NCI-H2227 (cell line): ENCODE data around the gene SOX2.

Experiments used
- DNase-seq: peaks from one replicate; lab custom pipeline; 2025; ENCODE audit not compliant: unreplicated experiment; lab: John Stamatoyannopoulos, UW

The SOX2 gene

GRCh38 chr3:181722766-181723425, 11.2 kb downstream of the SOX2 start:
- DNase-seq = no peak

- DNase-seq = no peak
Measured at GRCh38 chr3:181723625-181724191, 12.0 kb downstream of the SOX2 start.

- DNase-seq = no peak
Measured at GRCh38 chr3:181724192-181724965, 12.7 kb downstream of the SOX2 start.

GRCh38 chr3:181725131-181725731, 13.5 kb downstream of the SOX2 start:
- DNase-seq = no peak

DNA sequence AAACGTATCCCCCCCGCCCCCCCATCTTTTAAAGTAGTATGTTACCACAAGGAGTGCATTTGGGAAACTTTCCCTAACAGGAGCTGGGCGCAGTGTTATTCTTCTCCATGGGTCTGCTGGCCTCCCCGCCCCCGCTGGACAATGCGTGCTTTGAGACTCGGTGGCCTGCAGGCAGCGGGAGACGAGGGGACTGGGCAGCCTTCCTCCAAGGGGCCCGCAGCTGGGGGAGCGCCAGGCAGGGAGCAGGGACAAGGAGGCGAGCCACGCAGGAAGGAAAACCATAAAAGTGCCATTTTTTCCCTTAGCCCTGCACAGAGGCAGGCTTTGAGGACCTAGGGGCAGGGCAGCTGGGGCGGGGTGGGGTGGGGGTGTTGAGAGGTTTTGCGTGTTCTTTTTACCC, 14.1 kb downstream of the SOX2 start:
- DNase-seq = no peak

GRCh38 chr3:181726351-181727330, 14.9 kb downstream of the SOX2 start:
- peak; percentile 32 for DNase-seq

DNA sequence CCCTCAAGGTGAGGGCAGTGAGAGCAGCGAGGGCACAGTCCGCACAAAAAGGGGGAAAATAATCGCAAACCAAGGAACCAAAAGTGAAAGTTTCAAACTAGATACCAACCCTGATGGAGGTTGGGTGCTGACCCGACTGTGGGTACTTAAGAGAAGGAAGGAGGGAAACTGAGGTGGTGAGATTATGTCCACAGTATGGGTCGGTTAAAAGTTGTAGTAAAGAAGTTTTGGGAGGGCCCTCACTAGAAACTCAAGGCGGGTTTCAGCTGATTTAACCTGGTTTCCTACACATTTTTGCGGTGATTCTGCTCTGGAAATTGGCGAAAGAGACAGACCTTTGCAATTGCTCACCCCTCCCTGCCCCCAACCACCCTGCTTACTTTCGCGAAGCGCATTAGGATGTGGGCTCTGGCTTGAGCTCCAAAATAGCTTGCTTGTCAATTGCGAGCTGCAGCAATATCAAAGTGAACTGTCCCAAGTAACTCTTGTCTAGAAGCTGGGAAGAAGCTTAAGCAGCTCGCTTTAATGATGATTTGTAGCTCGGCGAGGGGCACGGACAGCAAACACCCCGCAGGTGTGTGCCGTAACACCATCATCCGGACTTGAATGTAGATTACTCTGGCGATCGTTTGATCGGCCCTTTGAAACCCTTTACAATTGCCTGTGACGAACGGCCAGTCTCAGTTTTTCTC, 15.8 kb downstream of the SOX2 start:
- no peak for DNase-seq

DNA sequence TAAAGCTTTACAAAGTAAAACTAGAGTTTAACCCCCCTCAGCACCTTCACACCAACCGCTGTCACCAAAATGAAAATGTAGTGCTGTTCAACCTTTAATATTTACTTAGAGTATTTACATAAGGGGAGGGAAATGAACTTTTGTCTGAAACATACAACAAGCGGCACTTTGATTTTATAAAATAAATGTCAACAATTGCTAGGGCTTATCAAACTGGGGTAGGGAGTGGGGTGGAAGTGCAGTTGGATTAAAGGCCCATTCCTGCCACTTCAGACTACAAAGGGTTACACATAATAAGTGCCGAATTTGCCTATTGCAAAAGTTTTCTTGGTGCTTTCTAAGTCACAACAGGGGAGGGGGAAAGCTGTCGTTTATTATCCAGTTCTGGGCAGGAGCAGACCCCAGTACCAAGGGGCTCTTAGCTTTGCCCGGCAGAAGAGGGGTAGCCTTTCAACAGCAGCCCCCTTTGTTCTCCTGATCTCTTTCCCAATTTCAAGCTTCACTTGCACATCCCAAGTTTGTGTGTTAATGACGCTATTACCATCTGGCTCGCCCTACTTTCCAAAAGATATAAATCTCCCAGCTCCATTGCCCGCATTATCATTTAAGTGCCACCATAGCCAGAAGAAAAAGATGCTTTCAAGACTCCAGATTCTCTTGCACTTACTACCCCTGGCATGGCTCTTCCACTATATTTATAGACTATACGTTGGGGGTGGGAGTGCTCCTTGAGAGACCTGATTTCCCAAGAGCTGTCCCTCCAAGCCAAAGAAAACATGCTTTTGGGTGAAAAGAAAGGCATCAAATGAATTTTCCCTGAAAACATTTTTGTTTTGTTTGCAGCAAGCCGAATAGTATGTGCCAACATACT, 17.0 kb downstream of the SOX2 start:
- no peak for DNase-seq

DNA sequence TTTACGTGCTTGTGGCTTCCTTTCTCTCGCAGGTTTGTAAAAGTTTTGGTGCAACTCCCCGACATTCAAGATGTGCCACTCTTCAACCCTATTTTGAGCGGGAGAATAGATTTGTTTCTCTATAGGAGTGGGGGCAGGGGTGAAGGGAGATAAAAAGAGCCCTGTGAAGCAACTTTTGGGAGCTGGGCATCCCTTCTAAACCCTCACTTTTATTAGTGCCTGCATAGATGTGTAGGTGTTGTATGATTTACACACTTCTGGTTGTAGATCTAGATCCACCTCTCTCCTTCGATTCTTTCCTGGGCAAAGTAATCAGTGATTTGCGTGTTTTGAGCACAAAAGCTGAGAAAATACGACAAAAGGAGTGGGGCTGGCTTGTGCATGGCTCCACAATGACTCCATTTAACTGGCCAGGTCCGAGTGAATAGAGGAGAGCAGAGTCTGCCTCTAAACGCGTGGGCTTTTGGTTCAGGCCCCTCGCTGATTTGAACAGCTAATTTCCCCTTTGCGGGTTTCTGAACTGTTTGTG, 17.7 kb downstream of the SOX2 start:
- no peak for DNase-seq

GRCh38 chr3:181730316-181730715, 18.6 kb downstream of the SOX2 start:
- DNase-seq = no peak

DNA sequence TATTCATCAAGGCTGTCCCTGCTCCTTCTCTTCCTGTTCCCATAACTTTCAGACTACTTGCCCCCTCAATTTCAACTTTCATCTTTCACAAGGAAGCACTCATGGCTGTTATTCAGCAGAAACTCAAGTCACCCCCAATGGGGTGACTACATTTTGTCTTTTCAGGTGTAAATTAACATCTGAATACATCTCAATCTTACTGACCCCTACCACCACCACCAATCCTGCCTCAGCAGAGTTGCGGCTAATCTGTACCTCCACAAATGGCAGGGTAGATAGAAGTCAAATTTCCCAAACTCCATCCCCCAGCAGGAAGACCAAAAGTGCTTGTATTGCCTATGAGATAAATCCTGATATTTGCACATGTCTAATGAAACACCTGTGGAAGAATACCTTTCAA, 19.2 kb downstream of the SOX2 start:
- no peak for DNase-seq

- DNase-seq = no peak
Measured at GRCh38 chr3:181735911-181736310, 24.2 kb downstream of the SOX2 start.

GRCh38 chr3:181738551-181738950, 26.8 kb downstream of the SOX2 start:
- DNase-seq = no peak

DNA sequence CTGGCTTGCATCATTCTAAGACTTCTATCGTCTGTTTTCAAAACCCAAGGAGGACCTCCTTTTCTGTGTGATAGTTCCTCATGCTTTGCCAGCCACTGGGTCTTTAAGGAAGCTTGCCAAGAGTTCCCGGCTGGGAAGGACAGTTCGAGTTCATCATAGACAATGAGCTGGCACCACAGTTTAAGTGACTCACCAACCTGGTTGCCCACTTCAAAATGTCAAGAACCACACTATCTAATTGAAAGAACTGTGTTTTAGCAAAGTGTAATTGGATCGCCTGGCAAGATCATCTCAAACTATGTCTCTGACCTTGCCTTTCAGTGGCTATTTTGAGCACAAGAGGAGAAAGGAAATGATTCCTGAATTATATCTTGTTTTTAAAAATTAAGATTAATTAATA, 27.9 kb downstream of the SOX2 start:
- DNase-seq = no peak

GRCh38 chr3:181741417-181741816, 29.7 kb downstream of the SOX2 start:
- DNase-seq = no peak

GRCh38 chr3:181752202-181752671, 40.5 kb downstream of the SOX2 start:
- no peak for DNase-seq

DNA sequence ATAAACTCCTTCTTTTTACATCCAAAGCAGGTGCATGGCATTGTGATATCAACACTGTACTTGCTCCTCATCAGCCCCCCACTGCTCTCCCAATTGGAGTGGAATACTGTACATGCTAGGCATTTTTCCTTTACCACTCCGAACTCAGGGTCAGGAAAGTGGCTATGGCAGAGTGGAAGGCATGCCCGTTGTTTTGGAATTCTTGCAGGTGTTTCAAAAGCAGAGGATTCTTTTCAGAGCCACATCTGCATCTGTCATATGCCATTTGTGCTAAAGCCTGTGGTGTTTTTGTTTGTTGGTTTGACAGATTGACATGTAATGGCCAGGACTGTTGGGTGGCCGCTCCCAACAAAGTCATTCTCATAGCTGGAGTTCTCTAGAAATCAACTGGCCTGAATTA, 41.7 kb downstream of the SOX2 start:
- DNase-seq = no peak

DNA sequence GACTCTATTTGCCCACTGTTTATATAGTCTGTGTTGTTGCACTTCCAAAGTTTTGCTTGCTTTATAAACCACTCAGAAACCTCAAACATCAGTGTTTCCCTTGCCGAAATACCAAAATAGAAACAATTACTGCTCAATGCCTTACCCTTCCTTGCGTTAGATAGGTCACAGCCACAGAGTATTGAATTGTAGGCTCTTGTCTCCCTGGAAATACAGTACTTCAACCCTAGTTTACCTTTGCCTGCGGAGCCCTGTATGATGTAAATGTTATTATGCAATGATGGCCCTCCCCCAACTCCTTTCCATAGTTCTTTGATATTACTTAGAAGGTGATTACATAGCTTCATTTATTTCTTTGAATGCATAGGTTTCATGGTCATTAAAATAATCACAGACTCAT, 44.2 kb downstream of the SOX2 start:
- DNase-seq = no peak
